NK-92 (cell line): ENCODE results near the gene MB21D2.

Source experiments
- DNase-seq: peaks from one replicate; lab custom pipeline; 2025; ENCODE audit not compliant: unreplicated experiment; lab: John Stamatoyannopoulos, UW

Gene MB21D2

GRCh38 chr3:192835818-192836815 lies 81.5 kb downstream of the MB21D2 start:
- no peak for DNase-seq

GRCh38 chr3:192834428-192834827 lies 83.2 kb downstream of the MB21D2 start:
- no peak for DNase-seq

- DNase-seq, result no peak
These were observed 84.3 kb downstream of the MB21D2 start for GRCh38 chr3:192833177-192833890.

GRCh38 chr3:192831801-192832347 lies 85.8 kb downstream of the MB21D2 start:
- DNase-seq, result no peak

- DNase-seq, result no peak
These were observed 86.5 kb downstream of the MB21D2 start for GRCh38 chr3:192831111-192831644.

GRCh38 chr3:192830291-192831110 lies 87.2 kb downstream of the MB21D2 start:
- no peak for DNase-seq

GRCh38 chr3:192827863-192828594 lies 89.6 kb downstream of the MB21D2 start:
- no peak for DNase-seq

GRCh38 chr3:192827208-192827607 lies 90.4 kb downstream of the MB21D2 start:
- DNase-seq, result no peak

GRCh38 chr3:192826214-192827006 lies 91.2 kb downstream of the MB21D2 start:
- no peak for DNase-seq

GRCh38 chr3:192825657-192826200 lies 91.9 kb downstream of the MB21D2 start:
- no peak for DNase-seq

GRCh38 chr3:192825216-192825615 lies 92.4 kb downstream of the MB21D2 start:
- DNase-seq, result no peak

GRCh38 chr3:192824313-192824712 lies 93.3 kb downstream of the MB21D2 start:
- no peak for DNase-seq

GRCh38 chr3:192821161-192821560 lies 96.5 kb downstream of the MB21D2 start:
- DNase-seq, result no peak

GRCh38 chr3:192820161-192820560 lies 97.5 kb downstream of the MB21D2 start:
- DNase-seq, result no peak

- no peak for DNase-seq
These were observed 98.6 kb downstream of the MB21D2 start for GRCh38 chr3:192819001-192819569.

GRCh38 chr3:192818126-192818525 lies 99.5 kb downstream of the MB21D2 start:
- no peak for DNase-seq

- DNase-seq, result no peak
These were observed 100.2 kb downstream of the MB21D2 start for GRCh38 chr3:192817506-192817905.

GRCh38 chr3:192817053-192817452 lies 100.6 kb downstream of the MB21D2 start:
- DNase-seq, result no peak
